ENCODE results near the gene SRSF3. TPM values are rescaled to one million over a fixed set of nuclear protein-coding genes. Genes with fewer than 3 reads are reported as not detected.
A peak's percentile ranks its signal among the peaks of the same experiment; 100 is the strongest.

The SRSF3 gene
- total and polyA plus RNA-seq, 2 donors (not counting 1 experiment from before 2014, with no cell fraction given): 316 to 642 TPM

DNA sequence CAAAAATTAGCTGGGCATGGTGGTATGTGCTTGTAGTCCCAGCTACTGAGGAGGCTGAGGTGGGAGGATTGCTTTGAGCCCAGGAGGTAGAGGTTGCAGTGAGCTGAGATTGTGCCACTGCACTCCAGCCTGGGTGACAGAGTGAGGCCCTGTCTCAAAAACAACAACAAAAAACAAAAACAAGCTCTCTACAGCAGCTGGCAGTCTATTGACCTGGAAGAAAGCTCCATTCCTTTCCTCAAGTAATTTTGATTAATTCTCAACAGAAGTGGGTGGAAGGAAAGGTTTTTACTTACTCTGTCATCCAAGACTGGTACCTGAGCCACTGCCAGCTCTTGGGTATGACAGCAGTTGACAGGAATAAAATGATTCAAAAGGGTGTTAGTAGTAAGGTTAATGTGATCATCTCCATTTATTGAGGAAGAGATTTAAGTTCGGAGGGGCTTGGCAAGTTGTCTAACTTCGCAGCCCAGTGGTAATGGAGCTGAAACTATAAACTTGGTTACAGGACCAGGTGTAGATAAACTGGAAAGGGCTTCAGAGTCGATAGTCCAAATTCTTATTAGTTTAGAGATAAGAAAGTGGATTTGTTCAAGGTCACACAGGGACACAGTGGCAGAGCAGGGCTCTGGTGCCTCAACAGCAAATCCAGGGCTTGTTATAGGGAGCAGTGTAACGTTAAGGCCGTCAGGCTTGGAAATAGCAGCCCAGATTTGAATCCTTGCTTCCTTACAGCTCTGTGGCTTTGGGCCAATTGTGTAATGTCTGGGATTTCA, 14.8 kb downstream of the SRSF3 start:
- CTCF ChIA-PET: interaction anchor here (0.7 to 1.7 kb wide), 6 partner anchors 8 to 173 kb away, joined by 3 to 9 read pairs (median 4); no protein-coding TSS in a partner anchor
- no peaks in the 10 kb centered on the region for H3K9me3 Mint-ChIP-seq (ENCODE audit: insufficient read depth)
- ATAC-seq (ENCODE audit: low read depth): no peak
- TF ChIP-seq EZH2 (IDR thresholded peaks at IDR 0.05; ENCODE audit: borderline replicate concordance, insufficient read depth, low read depth, low read length, poor library complexity, severe bottlenecking) (no peak), CTCF (IDR thresholded peaks at IDR 0.05) (no peak)
- peaks cover 58% of the 10 kb centered on the region for H3K79me2 ChIP-seq (ENCODE audit: control insufficient read depth, insufficient read depth, low read length)
- peaks cover 8% of the 10 kb centered on the region in 2 donors for H3K4me1 ChIP-seq (ENCODE audit: control insufficient read depth in 2 of 2, insufficient read depth in 2 of 2, low read length in 2 of 2)
- peak overlapping the region; percentile 72 for H3K27ac Mint-ChIP-seq
- POLR2A ChIA-PET: interaction anchor here (0.6 to 1.1 kb wide), 4 partner anchors 9 to 182 kb away, joined by 3 to 4 read pairs (median 4); no protein-coding TSS in a partner anchor
- 81% methylated on average over 5 of the region's 5 CpGs for WGBS (ENCODE audit: insufficient coverage)
- no peak overlapping the region for H3K4me3 ChIP-seq (ENCODE audit: control extremely low read depth in 1 of 5, extremely low read depth in 1 of 5, insufficient read depth in 1 of 5, low read depth in 2 of 5, low read length in 4 of 5)
- peaks cover 48% of the 10 kb centered on the region for H3K4me1 Mint-ChIP-seq
- H3K27me3 Mint-ChIP-seq: no peaks in the 10 kb centered on the region
- peaks cover 13 to 84% of the 10 kb centered on the region in 2 experiments for H3K36me3 ChIP-seq (replicated peaks in 1 of 2; ENCODE audit: control extremely low read depth in 1 of 2, control insufficient read depth in 1 of 2, extremely low read depth in 1 of 2, insufficient read depth in 2 of 2, low read length in 1 of 2)
- no peak overlapping the region for H2AFZ ChIP-seq (ENCODE audit: insufficient read depth, low read depth, low read length, poor library complexity, severe bottlenecking)
- H3K27ac ChIP-seq (ENCODE audit: low read length in 2 of 2): peak overlapping the region in 1 of 2 donors; percentile 56
- peaks cover 52% of the 10 kb centered on the region for H4K20me1 ChIP-seq (ENCODE audit: control insufficient read depth, insufficient read depth, low read length, poor library complexity, severe bottlenecking)
- peak overlapping the region; percentile 3 for H3K4me2 ChIP-seq (replicated peaks; ENCODE audit: low read depth, low read length, poor library complexity, severe bottlenecking)
- no peaks in the 10 kb centered on the region for H3K27me3 ChIP-seq (replicated peaks in 1 of 4; ENCODE audit: control extremely low read depth in 1 of 4, control insufficient read depth in 3 of 4, insufficient read depth in 4 of 4, low read length in 3 of 4)
- intact Hi-C loops (cut with micrococcal nuclease): no loop called here
- no peak overlapping the region for H3K9ac ChIP-seq (ENCODE audit: low read length)
- no peak overlapping the region for H3K4me3 Mint-ChIP-seq
- no peaks in the 10 kb centered on the region for H3K9me3 ChIP-seq (ENCODE audit: control extremely low read depth in 1 of 3, control insufficient read depth in 2 of 3, insufficient read depth in 1 of 3, low read length in 2 of 3)
- DNase-seq: peak; percentile 20

DNA sequence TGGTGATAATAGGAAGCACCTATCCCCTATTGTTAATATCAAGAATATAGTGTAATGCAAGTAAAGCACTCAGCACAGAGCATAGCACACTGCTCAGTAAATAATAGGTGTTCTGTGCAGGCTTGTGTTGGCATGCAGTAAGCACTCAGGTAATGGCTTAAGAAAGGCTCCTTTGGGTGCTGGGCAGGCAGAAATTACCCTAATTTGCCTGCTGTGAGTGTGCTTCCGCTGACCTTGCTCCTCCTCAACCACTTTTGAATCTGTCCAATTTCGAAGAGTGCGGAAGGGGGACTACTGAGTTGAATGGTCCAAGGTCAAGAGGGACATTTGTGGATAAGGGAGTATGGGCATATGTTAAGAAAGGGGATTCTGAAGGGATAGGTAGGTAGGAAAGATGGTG, 15.4 kb downstream of the SRSF3 start:
- peak overlapping the region in 1 of 2 donors; percentile 56 for H3K27ac ChIP-seq (ENCODE audit: low read length in 2 of 2)
- no peak overlapping the region for H3K4me3 Mint-ChIP-seq
- intact Hi-C loops (cut with micrococcal nuclease): no loop called here
- no peak overlapping the region for H3K4me3 ChIP-seq (ENCODE audit: control extremely low read depth in 1 of 5, extremely low read depth in 1 of 5, insufficient read depth in 1 of 5, low read depth in 2 of 5, low read length in 4 of 5)
- H3K36me3 ChIP-seq (replicated peaks in 1 of 2; ENCODE audit: control extremely low read depth in 1 of 2, control insufficient read depth in 1 of 2, extremely low read depth in 1 of 2, insufficient read depth in 2 of 2, low read length in 1 of 2): peaks cover 15 to 77% of the 10 kb centered on the region in 2 experiments
- H3K4me1 ChIP-seq (ENCODE audit: control insufficient read depth in 2 of 2, insufficient read depth in 2 of 2, low read length in 2 of 2): peaks cover 8% of the 10 kb centered on the region in 2 donors
- no peaks in the 10 kb centered on the region for H3K9me3 Mint-ChIP-seq (ENCODE audit: insufficient read depth)
- H3K4me2 ChIP-seq (replicated peaks; ENCODE audit: low read depth, low read length, poor library complexity, severe bottlenecking): peak overlapping the region; percentile 3
- ChIA-PET POLR2A (interaction anchor here (0.6 to 0.7 kb wide), 3 partner anchors 69 to 1242 kb away, joined by 3 to 4 read pairs (median 3); no protein-coding TSS in a partner anchor), CTCF (interaction anchor here (0.6 to 1.7 kb wide), 5 partner anchors 9 to 192 kb away, joined by 3 to 9 read pairs (median 5); no protein-coding TSS in a partner anchor)
- peaks cover 42% of the 10 kb centered on the region for H3K4me1 Mint-ChIP-seq
- no peaks in the 10 kb centered on the region for H3K27me3 ChIP-seq (replicated peaks in 1 of 4; ENCODE audit: control extremely low read depth in 1 of 4, control insufficient read depth in 3 of 4, insufficient read depth in 4 of 4, low read length in 3 of 4)
- no peak overlapping the region for H3K9ac ChIP-seq (ENCODE audit: low read length)
- no peak overlapping the region for H2AFZ ChIP-seq (ENCODE audit: insufficient read depth, low read depth, low read length, poor library complexity, severe bottlenecking)
- 100% methylated on average over 1 of the region's 3 CpGs for WGBS (ENCODE audit: insufficient coverage)
- TF ChIP-seq CTCF (IDR thresholded peaks at IDR 0.05) (no peak), EZH2 (IDR thresholded peaks at IDR 0.05; ENCODE audit: borderline replicate concordance, insufficient read depth, low read depth, low read length, poor library complexity, severe bottlenecking) (no peak)
- H3K27ac Mint-ChIP-seq: peak overlapping the region; percentile 82
- ATAC-seq (ENCODE audit: low read depth) (peak; percentile 57), DNase-seq (no peak)
- H3K79me2 ChIP-seq (ENCODE audit: control insufficient read depth, insufficient read depth, low read length): peaks cover 55% of the 10 kb centered on the region
- peaks cover 47% of the 10 kb centered on the region for H4K20me1 ChIP-seq (ENCODE audit: control insufficient read depth, insufficient read depth, low read length, poor library complexity, severe bottlenecking)
- H3K27me3 Mint-ChIP-seq: no peaks in the 10 kb centered on the region
- H3K9me3 ChIP-seq (ENCODE audit: control extremely low read depth in 1 of 3, control insufficient read depth in 2 of 3, insufficient read depth in 1 of 3, low read length in 2 of 3): no peaks in the 10 kb centered on the region

All from B cell (primary cell).